Transverse colon (tissue), 4 donors: ENCODE data around the gene CGN. TPM values are rescaled to one million over a fixed set of nuclear protein-coding genes. Genes with fewer than 3 reads are reported as not detected.

Experiments
- DNase-seq: peaks from one replicate; pipeline ENCODE4 v3.0.0-alpha.2; 2019
- H3K27ac ChIP-seq, 4 donors: fragments of 200-600 bp; sonication (generic); 2 replicates each; pipeline ENCODE4 v1.5.1; 2016 to 2018; ENCODE audit warnings: inconsistent platforms in 4 of 4
- H3K27me3 ChIP-seq: fragments of 200-600 bp; sonication (generic); 2 replicates; pipeline ENCODE4 v1.5.1; 2017; ENCODE audit warnings: inconsistent platforms
- H3K36me3 ChIP-seq, 4 donors: fragments of 200-600 bp; sonication (generic); 2 replicates each; pipeline ENCODE4 v1.5.1; 2017 to 2019; ENCODE audit warnings: inconsistent platforms in 4 of 4
- H3K4me1 ChIP-seq, 4 donors: fragments of 200-600 bp; sonication (generic); 2 replicates each; pipeline ENCODE4 v1.5.1; 2017 to 2020; ENCODE audit warnings: inconsistent platforms in 4 of 4
- H3K4me3 ChIP-seq, 4 donors: fragments of 200-600 bp; sonication (generic); 1 replicate in 1 of 4; 2 replicates in 3 of 4; pipeline versions ENCODE4 v1.5.1 to v1.6.1; 2017 to 2019; ENCODE audit warnings: inconsistent platforms in 4 of 4
- H3K9me3 ChIP-seq, 2 donors: fragments of 200-600 bp; sonication (generic); 2 replicates each; pipeline ENCODE4 v1.5.1; 2017 to 2019; ENCODE audit warnings: inconsistent platforms in 2 of 2
- EP300 ChIP-seq: sonication (generic); formaldehyde crosslinking; IDR thresholded peaks from one replicate; pipeline ENCODE4 v1.6.1; 2017; ENCODE audit warnings: antibody characterized with exemption, low read depth
- POLR2A ChIP-seq: fragments of 450-650 bp; IDR thresholded peaks from one replicate; pipeline ENCODE4 v1.6.1; 2016; ENCODE audit warnings: antibody characterized with exemption, mild to moderate bottlenecking, moderate library complexity
- POLR2AphosphoS5 ChIP-seq, 3 donors: sonication (generic); formaldehyde crosslinking; IDR thresholded peaks; one replicate each; pipeline ENCODE4 v1.6.1; 2016; ENCODE audit warnings: antibody characterized with exemption in 3 of 3
- WGBS, 2 donors: methylation state at CpG; one replicate each; pipeline ENCODE4 v1.1.5; 2018; ENCODE audit warnings: low coverage in 1 of 2; 5-methylcytosine and 5-hydroxymethylcytosine counted together
- in situ Hi-C, 4 donors: fragments of 200-750 bp; cut with MboI; loops; one replicate each; pipeline versions ENCODE4 v1.15.0 to v1.15.1; 2017; ENCODE audit warnings: low sequenced_read_pairs in 3 of 4, low pct_ligation_motif_present in 1 of 4, low pct_unique_long_range_greater_than_20kb in 1 of 4
- intact Hi-C: fragments of 100-400 bp; cut with DNase I; formaldehyde crosslinking; loops from one replicate; pipeline ENCODE4 v1.15.1; 2023; ENCODE audit warnings: low total_unique reads
- total RNA-seq, 4 donors: library from RNA; depleted of rRNA; stranded (reverse); fragments of >200 nt; gene quantifications; one replicate each; pipeline ENCODE4 v1.1.0, GENCODE V29; 2016
- TF ChIP-seq, protein P1 (sequence below), 5 experiments: fragments of 200-600 bp in 3 of 5; fragments of 450-650 bp in 2 of 5; sonication (generic) in 3 of 5; IDR thresholded peaks; 1 replicate in 2 of 5; 2 replicates in 3 of 5; pipeline ENCODE4 v1.5.1; 2016 to 2017; ENCODE audit warnings: antibody characterized with exemption in 5 of 5, inconsistent platforms in 3 of 5, mild to moderate bottlenecking in 2 of 5, moderate library complexity in 1 of 5

CGN gene
- total RNA-seq, 4 donors from 2014 or later = 123 to 351 (median 172) TPM

- Histone ChIP-seq H3K36me3 (no peaks in the 10 kb centered on the region), H3K27me3 (no peaks in the 10 kb centered on the region), H3K27ac (no peak overlapping the region), H3K4me1 (peaks cover 0 to 15% (median 14%) of the 10 kb centered on the region in 4 donors), H3K4me3 (no peak overlapping the region), H3K9me3 (no peaks in the 10 kb centered on the region)
- DNase-seq = no peak
- WGBS, 2 donors = 94% methylated on average over 4 of the region's 4 CpGs
- intact Hi-C loops = no loop called here
- in situ Hi-C loops = no loop called here
- TF ChIP-seq, protein P1, sequence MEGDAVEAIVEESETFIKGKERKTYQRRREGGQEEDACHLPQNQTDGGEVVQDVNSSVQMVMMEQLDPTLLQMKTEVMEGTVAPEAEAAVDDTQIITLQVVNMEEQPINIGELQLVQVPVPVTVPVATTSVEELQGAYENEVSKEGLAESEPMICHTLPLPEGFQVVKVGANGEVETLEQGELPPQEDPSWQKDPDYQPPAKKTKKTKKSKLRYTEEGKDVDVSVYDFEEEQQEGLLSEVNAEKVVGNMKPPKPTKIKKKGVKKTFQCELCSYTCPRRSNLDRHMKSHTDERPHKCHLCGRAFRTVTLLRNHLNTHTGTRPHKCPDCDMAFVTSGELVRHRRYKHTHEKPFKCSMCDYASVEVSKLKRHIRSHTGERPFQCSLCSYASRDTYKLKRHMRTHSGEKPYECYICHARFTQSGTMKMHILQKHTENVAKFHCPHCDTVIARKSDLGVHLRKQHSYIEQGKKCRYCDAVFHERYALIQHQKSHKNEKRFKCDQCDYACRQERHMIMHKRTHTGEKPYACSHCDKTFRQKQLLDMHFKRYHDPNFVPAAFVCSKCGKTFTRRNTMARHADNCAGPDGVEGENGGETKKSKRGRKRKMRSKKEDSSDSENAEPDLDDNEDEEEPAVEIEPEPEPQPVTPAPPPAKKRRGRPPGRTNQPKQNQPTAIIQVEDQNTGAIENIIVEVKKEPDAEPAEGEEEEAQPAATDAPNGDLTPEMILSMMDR (IDR thresholded peaks at IDR 0.05) = no peak
- TF ChIP-seq POLR2A (no peak), POLR2AphosphoS5 (IDR thresholded peaks at IDR 0.05) (no peak), EP300 (no peak)
These were observed 42.5 kb downstream of the CGN start for GRCh38 chr1:151553659-151554058.

DNA sequence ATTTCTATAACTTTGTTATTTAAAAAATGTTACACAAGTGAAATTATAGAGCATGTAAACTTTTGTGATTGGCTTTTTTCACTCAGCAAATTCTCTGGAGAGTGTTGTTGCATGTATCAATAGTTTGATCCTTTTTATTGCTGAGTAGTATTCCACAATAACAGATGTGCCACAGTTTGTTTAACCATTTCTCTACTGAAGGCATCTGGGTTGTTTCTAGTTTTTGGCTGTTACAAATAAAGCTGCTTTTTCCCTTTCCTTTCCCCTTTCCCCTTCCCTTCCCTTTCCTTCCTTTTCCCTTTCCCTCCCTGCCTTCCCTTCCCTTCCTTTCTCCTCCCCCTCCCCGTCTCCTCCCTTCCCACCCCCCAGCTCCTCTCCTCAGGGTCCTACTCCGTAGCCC is 44.9 kb downstream of the CGN start:
- no peaks in the 10 kb centered on the region for H3K4me1 ChIP-seq
- H3K36me3 ChIP-seq = no peaks in the 10 kb centered on the region
- intact Hi-C loops (no loop called here), in situ Hi-C loops (no loop called here)
- no peaks in the 10 kb centered on the region for H3K27me3 ChIP-seq
- no peak for DNase-seq
- H3K27ac ChIP-seq = no peak overlapping the region
- no peak overlapping the region for H3K4me3 ChIP-seq
- TF ChIP-seq POLR2AphosphoS5 (IDR thresholded peaks at IDR 0.05) (no peak), EP300 (no peak), POLR2A (no peak)
- TF ChIP-seq, protein P1 (IDR thresholded peaks at IDR 0.05) = no peak
- WGBS, 2 donors = 79 to 100% methylated on average over 1 to 2 of the region's 2 CpGs
- H3K9me3 ChIP-seq = no peaks in the 10 kb centered on the region

DNA sequence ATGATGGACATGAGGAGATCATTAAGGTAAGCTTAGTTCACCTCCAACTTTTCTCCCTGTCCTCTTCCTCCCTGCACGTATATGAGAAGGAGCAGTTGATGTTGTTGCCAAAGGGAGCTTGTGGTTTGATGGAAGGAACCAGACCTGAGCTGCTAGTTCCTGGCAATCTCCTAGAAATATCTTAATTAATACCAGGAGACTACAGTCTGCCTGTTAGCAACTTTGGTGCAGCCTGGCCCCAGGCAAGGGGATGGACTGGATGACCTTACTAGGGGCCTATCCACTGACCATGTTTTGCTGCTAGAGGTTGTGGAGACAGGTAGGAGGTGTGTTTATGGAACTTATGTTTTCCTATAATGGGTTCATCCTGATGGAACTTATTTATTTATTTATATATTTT is 51.5 kb downstream of the CGN start:
- no peak for DNase-seq
- H3K4me3 ChIP-seq = no peak overlapping the region
- no peaks in the 10 kb centered on the region for H3K27me3 ChIP-seq
- peaks cover 0 to 11% (median 2%) of the 10 kb centered on the region in 4 donors for H3K36me3 ChIP-seq
- H3K9me3 ChIP-seq = no peaks in the 10 kb centered on the region
- intact Hi-C loops (no loop called here), in situ Hi-C loops (no loop called here)
- no peak overlapping the region for H3K27ac ChIP-seq
- no peaks in the 10 kb centered on the region for H3K4me1 ChIP-seq
- TF ChIP-seq POLR2A (no peak), EP300 (no peak), POLR2AphosphoS5 (IDR thresholded peaks at IDR 0.05) (no peak)
- TF ChIP-seq, protein P1 (IDR thresholded peaks at IDR 0.05) = no peak
- 85% methylated on average over 1 of the region's 1 CpG; no CpG with 5 or more reads in 1 of the 2 donors for WGBS, 2 donors

- Histone ChIP-seq H3K27me3 (no peaks in the 10 kb centered on the region), H3K4me1 (peaks cover 0 to 4% (median 0%) of the 10 kb centered on the region in 4 donors), H3K36me3 (peaks cover 0 to 11% (median 2%) of the 10 kb centered on the region in 4 donors), H3K27ac (no peak overlapping the region), H3K4me3 (no peak overlapping the region), H3K9me3 (no peaks in the 10 kb centered on the region)
- WGBS, 2 donors = 50 to 67% methylated on average over 2 of the region's 2 CpGs
- intact Hi-C loops (no loop called here), in situ Hi-C loops (no loop called here)
- DNase-seq = no peak
- TF ChIP-seq POLR2A = no peak
- no peak for TF ChIP-seq POLR2AphosphoS5 (IDR thresholded peaks at IDR 0.05)
- no peak for TF ChIP-seq EP300
- TF ChIP-seq, protein P1 (IDR thresholded peaks at IDR 0.05) = no peak
These were observed 52.2 kb downstream of the CGN start for GRCh38 chr1:151563376-151563775.
